ENCODE results near the gene CHKB. TPM values are rescaled to one million over a fixed set of nuclear protein-coding genes. Genes with fewer than 3 reads are reported as not detected.

Gene CHKB
- total RNA-seq, 1 donor from 2014 or later, result 81.1 TPM

GRCh38 chr22:50575426-50575941 is 7.2 kb downstream of the CHKB start:
- no peaks in the 10 kb centered on the region for H3K36me3 ChIP-seq (ENCODE audit: control insufficient read depth, insufficient read depth, low read length)
- DNase-seq (ENCODE audit: low read depth), result no peak
- TF ChIP-seq CTCF (IDR thresholded peaks at IDR 0.05; ENCODE audit: insufficient read depth, low read length, poor library complexity, severe bottlenecking), result no peak
- peaks cover 22% of the 10 kb centered on the region for H3K27me3 ChIP-seq (ENCODE audit: control insufficient read depth, insufficient read depth, low read length)
- no peak overlapping the region for H3K4me3 ChIP-seq (ENCODE audit: low read depth, low read length)

GRCh38 chr22:50574383-50574755 is 8.3 kb downstream of the CHKB start:
- H3K36me3 ChIP-seq (ENCODE audit: control insufficient read depth, insufficient read depth, low read length), result no peaks in the 10 kb centered on the region
- peaks cover 22% of the 10 kb centered on the region for H3K27me3 ChIP-seq (ENCODE audit: control insufficient read depth, insufficient read depth, low read length)
- DNase-seq (ENCODE audit: low read depth), result no peak
- TF ChIP-seq CTCF (IDR thresholded peaks at IDR 0.05; ENCODE audit: insufficient read depth, low read length, poor library complexity, severe bottlenecking), result no peak
- H3K4me3 ChIP-seq (ENCODE audit: low read depth, low read length), result no peak overlapping the region

GRCh38 chr22:50573491-50574382 is 8.9 kb downstream of the CHKB start:
- no peak for TF ChIP-seq CTCF (IDR thresholded peaks at IDR 0.05; ENCODE audit: insufficient read depth, low read length, poor library complexity, severe bottlenecking)
- Histone ChIP-seq H3K4me3 (ENCODE audit: low read depth, low read length) (no peak overlapping the region), H3K36me3 (ENCODE audit: control insufficient read depth, insufficient read depth, low read length) (no peaks in the 10 kb centered on the region), H3K27me3 (ENCODE audit: control insufficient read depth, insufficient read depth, low read length) (peaks cover 20% of the 10 kb centered on the region)
- no peak for DNase-seq (ENCODE audit: low read depth)

- TF ChIP-seq CTCF (IDR thresholded peaks at IDR 0.05; ENCODE audit: insufficient read depth, low read length, poor library complexity, severe bottlenecking), result no peak
- H3K27me3 ChIP-seq (ENCODE audit: control insufficient read depth, insufficient read depth, low read length), result peaks cover 12% of the 10 kb centered on the region
- H3K4me3 ChIP-seq (ENCODE audit: low read depth, low read length), result no peak overlapping the region
- H3K36me3 ChIP-seq (ENCODE audit: control insufficient read depth, insufficient read depth, low read length), result no peaks in the 10 kb centered on the region
- DNase-seq (ENCODE audit: low read depth), result no peak
Measured at GRCh38 chr22:50572965-50573364, 9.7 kb downstream of the CHKB start.

- TF ChIP-seq CTCF (IDR thresholded peaks at IDR 0.05; ENCODE audit: insufficient read depth, low read length, poor library complexity, severe bottlenecking), result no peak
- Histone ChIP-seq H3K4me3 (ENCODE audit: low read depth, low read length) (no peak overlapping the region), H3K27me3 (ENCODE audit: control insufficient read depth, insufficient read depth, low read length) (peaks cover 3% of the 10 kb centered on the region), H3K36me3 (ENCODE audit: control insufficient read depth, insufficient read depth, low read length) (no peaks in the 10 kb centered on the region)
- DNase-seq (ENCODE audit: low read depth), result no peak
Measured at GRCh38 chr22:50571264-50572175, 11.1 kb downstream of the CHKB start.
